ENCODE measurements around the gene TBX10.
A peak's percentile ranks its signal among the peaks of the same experiment; 100 is the strongest.

Gene TBX10

GRCh38 chr11:67584205-67584880 is 55.2 kb downstream of the TBX10 start:
- DNase-seq (ENCODE audit: low spot score): peak; percentile 85
- peak overlapping the region; percentile 96 to 98 for H3K27ac ChIP-seq
- peak overlapping the region; percentile 86 for H3K4me3 ChIP-seq
- no peak for TF ChIP-seq CTCF (IDR thresholded peaks at IDR 0.05)

- H3K4me3 ChIP-seq: peak within 1 kb of the TSS; percentile 86
- H3K27ac ChIP-seq: peak within 1 kb of the TSS; percentile 96 to 98
- TF ChIP-seq CTCF (IDR thresholded peaks at IDR 0.05): peak; percentile 77
- DNase-seq (ENCODE audit: low spot score): peak; percentile 94
Observed at GRCh38 chr11:67583247-67584204, 56.0 kb downstream of the TBX10 start, which contains the start of gene GSTP1. TSS of gene GSTP1 (plus strand) at chr11:67583812. CDS start at chr11:67583844, 32 bp downstream.

- TF ChIP-seq CTCF (IDR thresholded peaks at IDR 0.05): no peak
- Histone ChIP-seq H3K4me3 (no peak overlapping the region), H3K27ac (no peak overlapping the region)
- DNase-seq (ENCODE audit: low spot score): no peak
Observed at GRCh38 chr11:67582011-67582410, 57.6 kb downstream of the TBX10 start.

GRCh38 chr11:67581469-67581868 is 58.1 kb downstream of the TBX10 start:
- TF ChIP-seq CTCF (IDR thresholded peaks at IDR 0.05): no peak
- Histone ChIP-seq H3K4me3 (no peak overlapping the region), H3K27ac (no peak overlapping the region)
- no peak for DNase-seq (ENCODE audit: low spot score)
